ENCODE measurements around the gene ARHGAP20. TPM values are rescaled to one million over a fixed set of nuclear protein-coding genes. Genes with fewer than 3 reads are reported as not detected.

The ARHGAP20 gene
- total RNA-seq, 2 experiments from 2014 or later = not detected

DNA sequence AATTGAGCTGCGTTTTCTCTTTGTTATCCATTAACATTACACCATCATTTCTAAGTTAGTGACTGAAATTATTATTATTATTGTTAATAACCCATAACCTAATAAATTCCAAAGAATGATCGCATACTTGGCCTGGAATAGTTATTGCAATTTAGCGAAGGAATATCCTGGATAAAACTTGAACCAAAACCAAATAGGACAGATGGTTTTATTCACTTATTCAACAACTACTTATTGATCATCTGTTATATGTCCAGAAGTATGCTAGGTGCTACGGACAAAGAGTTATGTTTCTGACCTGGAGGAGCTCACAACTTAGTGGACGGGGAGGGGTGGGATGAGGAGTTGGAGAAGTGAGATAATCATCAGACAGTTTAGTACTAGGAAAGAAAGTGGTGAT lies 44.8 kb upstream of the ARHGAP20 start:
- ChIA-PET POLR2A (no interaction called here), CTCF (ENCODE audit: unreplicated experiment) (interaction anchor here (0.6 kb wide), 1 partner anchor 18 kb away, joined by 3 read pairs; no protein-coding TSS in a partner anchor)
- Histone ChIP-seq H3K9me3 (ENCODE audit: low read length) (no peaks in the 10 kb centered on the region), H3K4me3 (ENCODE audit: low read depth, low read length, poor library complexity, severe bottlenecking) (no peak overlapping the region), H4K20me1 (ENCODE audit: insufficient read depth, low read length) (no peaks in the 10 kb centered on the region), H3K9me2 (ENCODE audit: insufficient read depth, low read length) (no peaks in the 10 kb centered on the region), H3K36me3 (ENCODE audit: insufficient read depth, low read length) (no peaks in the 10 kb centered on the region), H3K4me2 (ENCODE audit: low read length) (no peak overlapping the region), H2AFZ (ENCODE audit: low read length) (no peak overlapping the region), H3K4me1 (ENCODE audit: insufficient read depth, low read length, poor library complexity, severe bottlenecking) (no peaks in the 10 kb centered on the region), H3K27ac (ENCODE audit: low read depth, low read length, poor library complexity, severe bottlenecking) (no peak overlapping the region), H3K79me2 (ENCODE audit: insufficient read depth, low read depth, low read length) (no peaks in the 10 kb centered on the region)
- no peak for DNase-seq (ENCODE audit: low spot score)
- TF ChIP-seq EZH2phosphoT487 (IDR thresholded peaks at IDR 0.05; ENCODE audit: borderline replicate concordance, low read depth, low read length) = no peak
- TF ChIP-seq, protein P1, sequence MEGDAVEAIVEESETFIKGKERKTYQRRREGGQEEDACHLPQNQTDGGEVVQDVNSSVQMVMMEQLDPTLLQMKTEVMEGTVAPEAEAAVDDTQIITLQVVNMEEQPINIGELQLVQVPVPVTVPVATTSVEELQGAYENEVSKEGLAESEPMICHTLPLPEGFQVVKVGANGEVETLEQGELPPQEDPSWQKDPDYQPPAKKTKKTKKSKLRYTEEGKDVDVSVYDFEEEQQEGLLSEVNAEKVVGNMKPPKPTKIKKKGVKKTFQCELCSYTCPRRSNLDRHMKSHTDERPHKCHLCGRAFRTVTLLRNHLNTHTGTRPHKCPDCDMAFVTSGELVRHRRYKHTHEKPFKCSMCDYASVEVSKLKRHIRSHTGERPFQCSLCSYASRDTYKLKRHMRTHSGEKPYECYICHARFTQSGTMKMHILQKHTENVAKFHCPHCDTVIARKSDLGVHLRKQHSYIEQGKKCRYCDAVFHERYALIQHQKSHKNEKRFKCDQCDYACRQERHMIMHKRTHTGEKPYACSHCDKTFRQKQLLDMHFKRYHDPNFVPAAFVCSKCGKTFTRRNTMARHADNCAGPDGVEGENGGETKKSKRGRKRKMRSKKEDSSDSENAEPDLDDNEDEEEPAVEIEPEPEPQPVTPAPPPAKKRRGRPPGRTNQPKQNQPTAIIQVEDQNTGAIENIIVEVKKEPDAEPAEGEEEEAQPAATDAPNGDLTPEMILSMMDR (conservative IDR thresholded peaks at IDR 0.05; ENCODE audit: low read length) = no peak
- intact Hi-C loops (cut with micrococcal nuclease; ENCODE audit: unreplicated experiment) = no loop called here
- no TSS peak for BruUV-seq (replicated peaks)

DNA sequence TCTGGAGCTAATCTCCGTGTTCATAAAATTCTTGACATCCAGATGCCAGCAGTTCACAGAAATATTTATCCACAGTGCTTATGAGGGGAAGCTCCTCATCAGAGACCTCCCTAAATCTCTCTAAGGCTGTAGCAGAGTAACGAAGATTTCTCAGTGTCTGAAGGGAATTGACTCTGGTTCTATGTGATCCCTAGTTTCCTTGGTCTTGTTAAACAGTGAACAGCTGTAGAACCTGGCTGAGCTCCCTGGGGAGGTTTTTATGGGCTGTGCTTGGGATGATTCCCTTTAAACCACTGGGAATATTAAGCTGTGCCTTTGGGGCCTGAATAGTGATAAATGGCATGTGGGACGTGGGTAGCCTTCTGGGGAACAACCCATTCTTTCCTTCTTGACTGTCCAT lies 43.7 kb upstream of the ARHGAP20 start:
- H3K4me1 ChIP-seq (ENCODE audit: insufficient read depth, low read length, poor library complexity, severe bottlenecking) = no peaks in the 10 kb centered on the region
- no peaks in the 10 kb centered on the region for H3K79me2 ChIP-seq (ENCODE audit: insufficient read depth, low read depth, low read length)
- H3K27ac ChIP-seq (ENCODE audit: low read depth, low read length, poor library complexity, severe bottlenecking) = no peak overlapping the region
- no peaks in the 10 kb centered on the region for H4K20me1 ChIP-seq (ENCODE audit: insufficient read depth, low read length)
- no TSS peak for BruUV-seq (replicated peaks)
- no peak overlapping the region for H2AFZ ChIP-seq (ENCODE audit: low read length)
- intact Hi-C loops (cut with micrococcal nuclease; ENCODE audit: unreplicated experiment) = no loop called here
- no peak for DNase-seq (ENCODE audit: low spot score)
- TF ChIP-seq, protein P1 (conservative IDR thresholded peaks at IDR 0.05; ENCODE audit: low read length) = no peak
- TF ChIP-seq EZH2phosphoT487 (IDR thresholded peaks at IDR 0.05; ENCODE audit: borderline replicate concordance, low read depth, low read length) = no peak
- no peaks in the 10 kb centered on the region for H3K9me3 ChIP-seq (ENCODE audit: low read length)
- H3K9me2 ChIP-seq (ENCODE audit: insufficient read depth, low read length) = no peaks in the 10 kb centered on the region
- CTCF ChIA-PET (ENCODE audit: unreplicated experiment) = no interaction called here
- H3K4me3 ChIP-seq (ENCODE audit: low read depth, low read length, poor library complexity, severe bottlenecking) = no peak overlapping the region
- no peak overlapping the region for H3K4me2 ChIP-seq (ENCODE audit: low read length)
- no peaks in the 10 kb centered on the region for H3K36me3 ChIP-seq (ENCODE audit: insufficient read depth, low read length)
- POLR2A ChIA-PET = interaction anchor here (0.6 kb wide), 1 partner anchor 720 kb away, joined by 3 read pairs; no protein-coding TSS in a partner anchor

DNA sequence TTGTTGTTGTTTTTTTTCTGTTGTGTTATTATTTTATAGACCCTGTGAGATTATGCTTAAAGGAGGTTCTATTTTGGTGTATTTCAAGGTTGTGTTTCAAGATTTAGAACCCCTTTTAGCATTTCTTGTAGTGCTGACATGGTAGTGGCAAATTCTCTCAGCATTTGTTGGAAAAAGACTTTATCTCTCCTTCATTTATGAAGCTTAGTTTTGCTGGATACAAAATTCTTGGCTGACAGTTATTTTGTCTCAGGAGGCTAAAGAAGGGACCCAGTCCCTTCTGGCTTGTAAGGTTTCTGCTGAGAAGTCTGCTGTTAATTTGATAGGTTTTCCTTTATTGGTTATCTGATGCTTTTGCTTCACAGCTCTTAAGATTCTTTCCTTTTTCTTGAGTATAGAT lies 40.7 kb upstream of the ARHGAP20 start:
- ChIA-PET CTCF (ENCODE audit: unreplicated experiment) (no interaction called here), POLR2A (no interaction called here)
- H3K9me3 ChIP-seq (ENCODE audit: low read length) = no peaks in the 10 kb centered on the region
- no TSS peak for BruUV-seq (replicated peaks)
- no peak for TF ChIP-seq EZH2phosphoT487 (IDR thresholded peaks at IDR 0.05; ENCODE audit: borderline replicate concordance, low read depth, low read length)
- TF ChIP-seq, protein P1 (conservative IDR thresholded peaks at IDR 0.05; ENCODE audit: low read length) = no peak
- no peak overlapping the region for H3K27ac ChIP-seq (ENCODE audit: low read depth, low read length, poor library complexity, severe bottlenecking)
- intact Hi-C loops (cut with micrococcal nuclease; ENCODE audit: unreplicated experiment) = no loop called here
- H3K4me3 ChIP-seq (ENCODE audit: low read depth, low read length, poor library complexity, severe bottlenecking) = no peak overlapping the region
- H3K9me2 ChIP-seq (ENCODE audit: insufficient read depth, low read length) = no peaks in the 10 kb centered on the region
- no peaks in the 10 kb centered on the region for H3K79me2 ChIP-seq (ENCODE audit: insufficient read depth, low read depth, low read length)
- H3K4me2 ChIP-seq (ENCODE audit: low read length) = no peak overlapping the region
- no peaks in the 10 kb centered on the region for H4K20me1 ChIP-seq (ENCODE audit: insufficient read depth, low read length)
- no peaks in the 10 kb centered on the region for H3K4me1 ChIP-seq (ENCODE audit: insufficient read depth, low read length, poor library complexity, severe bottlenecking)
- H2AFZ ChIP-seq (ENCODE audit: low read length) = no peak overlapping the region
- no peaks in the 10 kb centered on the region for H3K36me3 ChIP-seq (ENCODE audit: insufficient read depth, low read length)
- DNase-seq (ENCODE audit: low spot score) = no peak
